Endometrial microvascular endothelial cells (primary cell): Measurements from ENCODE around the gene GSN. TPM values are rescaled to one million over a fixed set of nuclear protein-coding genes. Genes with fewer than 3 reads are reported as not detected.

Source experiments
- in situ Hi-C: cut with HindIII; loops from 2 replicates; pipeline ENCODE4 v1.10.0; 2017; ENCODE audit warnings: low sequenced_read_pairs, low pct_unique_long_range_greater_than_20kb; ENCODE audit errors: inconsistent ontology term
- total RNA-seq: library from RNA; depleted of rRNA; stranded (reverse); fragments of >200 nt; gene quantifications from one replicate; pipeline ENCODE4 v1.2.3, GENCODE V29; 2015; ENCODE audit errors: inconsistent ontology term

Gene GSN
- 82.4 TPM for total RNA-seq

DNA sequence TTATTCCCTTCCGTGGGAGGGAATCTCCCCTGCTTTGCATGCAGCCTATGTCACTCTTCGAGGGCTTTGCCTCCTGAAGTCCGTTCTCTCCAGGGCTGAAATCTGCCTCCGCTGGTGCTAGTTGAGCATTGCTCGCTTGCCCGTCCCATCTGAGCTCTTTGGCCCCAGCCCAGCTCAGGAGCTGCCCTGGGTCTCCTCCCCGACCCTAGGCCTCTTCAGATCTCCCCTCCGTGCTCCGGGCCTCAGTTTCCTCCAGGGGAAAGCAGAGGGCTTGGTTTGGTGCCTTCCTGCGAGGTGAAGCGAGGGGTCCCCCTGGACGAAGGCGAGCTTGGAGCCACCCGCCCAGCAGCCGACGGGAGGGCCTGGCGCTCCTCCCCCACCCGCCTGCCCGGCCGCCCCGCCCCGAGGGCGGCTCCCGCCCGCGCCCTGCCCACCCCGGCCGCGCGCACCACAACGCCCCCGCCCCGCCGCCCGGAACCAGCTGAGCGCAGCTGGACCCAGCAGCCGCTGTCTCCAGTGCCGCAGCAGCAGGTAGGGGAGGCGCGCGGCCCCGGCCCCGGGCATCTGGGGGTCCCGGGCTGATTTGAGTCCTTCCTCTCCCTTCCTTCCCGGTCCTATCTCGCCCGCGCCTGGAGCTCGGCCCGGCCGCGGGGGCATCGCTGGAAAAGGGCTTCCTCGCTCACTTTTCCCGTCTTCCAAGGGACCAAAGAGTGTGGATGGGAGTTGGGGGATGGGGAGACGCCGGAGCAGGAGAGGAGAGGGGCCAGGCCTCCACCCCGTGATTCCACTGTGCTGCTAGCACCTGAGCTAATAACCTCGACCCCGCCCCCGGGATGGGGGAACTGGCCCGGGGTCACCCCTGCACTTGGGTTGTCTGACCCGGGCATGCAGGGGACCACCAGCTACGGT lies at the start of gene GSN:
Gene GSN (plus strand): TSS at position 474 of the 909 bp plus-strand sequence. CDS start 33,810 bp downstream, outside the sequence.
- in situ Hi-C loops = no loop called here

DNA sequence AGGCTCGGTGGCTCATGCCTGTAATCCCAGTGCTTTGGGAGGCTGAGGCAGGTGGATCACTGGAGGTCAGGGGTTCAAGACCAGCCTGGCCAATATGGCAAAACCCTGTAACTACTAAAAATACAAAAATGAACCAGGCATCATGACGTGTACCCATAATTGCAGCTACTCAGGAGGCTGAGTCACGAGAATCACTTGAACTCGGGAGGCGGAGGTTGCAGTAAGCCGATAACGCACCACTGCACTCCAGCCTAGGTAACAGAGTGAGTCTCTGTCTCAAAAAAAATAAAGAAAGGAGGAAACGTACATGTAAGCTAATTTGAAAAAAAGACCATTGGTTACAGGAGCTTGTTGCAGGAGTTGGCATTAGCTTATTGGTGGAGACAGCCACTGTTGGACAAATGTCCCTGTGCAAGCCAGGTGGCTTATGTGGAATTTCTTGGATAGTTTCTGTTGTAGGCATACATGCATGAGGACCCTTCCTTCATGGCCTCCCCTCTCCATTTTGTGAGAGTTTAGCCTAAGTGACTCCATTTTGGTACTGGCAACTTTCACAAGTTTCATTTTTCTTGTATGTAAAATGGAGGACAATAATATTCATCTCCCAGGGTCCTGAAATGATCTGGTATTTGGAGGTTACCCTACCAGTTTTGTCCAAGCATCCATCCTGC lies 49.5 kb upstream of the GSN start:
- in situ Hi-C loops = no loop called here

DNA sequence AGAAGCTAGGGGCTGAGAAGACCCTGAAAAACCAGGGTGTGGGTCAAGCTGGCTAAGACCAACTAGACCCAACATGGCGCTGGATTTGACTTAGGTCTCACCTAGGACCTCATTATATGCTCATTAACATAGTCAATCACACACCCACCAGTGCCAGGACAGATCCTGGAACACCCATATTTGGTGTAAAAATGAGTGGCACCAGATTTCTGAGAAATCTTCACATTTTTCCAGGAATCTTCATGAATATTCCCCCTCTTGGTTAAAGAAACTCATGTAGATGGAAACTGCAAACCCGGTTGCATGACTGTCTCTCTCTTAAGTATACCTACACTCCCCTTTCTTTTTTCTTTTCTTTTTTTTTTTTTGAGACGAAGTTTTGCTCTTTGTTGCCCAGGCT lies 48.4 kb upstream of the GSN start:
- in situ Hi-C loops = no loop called here

DNA sequence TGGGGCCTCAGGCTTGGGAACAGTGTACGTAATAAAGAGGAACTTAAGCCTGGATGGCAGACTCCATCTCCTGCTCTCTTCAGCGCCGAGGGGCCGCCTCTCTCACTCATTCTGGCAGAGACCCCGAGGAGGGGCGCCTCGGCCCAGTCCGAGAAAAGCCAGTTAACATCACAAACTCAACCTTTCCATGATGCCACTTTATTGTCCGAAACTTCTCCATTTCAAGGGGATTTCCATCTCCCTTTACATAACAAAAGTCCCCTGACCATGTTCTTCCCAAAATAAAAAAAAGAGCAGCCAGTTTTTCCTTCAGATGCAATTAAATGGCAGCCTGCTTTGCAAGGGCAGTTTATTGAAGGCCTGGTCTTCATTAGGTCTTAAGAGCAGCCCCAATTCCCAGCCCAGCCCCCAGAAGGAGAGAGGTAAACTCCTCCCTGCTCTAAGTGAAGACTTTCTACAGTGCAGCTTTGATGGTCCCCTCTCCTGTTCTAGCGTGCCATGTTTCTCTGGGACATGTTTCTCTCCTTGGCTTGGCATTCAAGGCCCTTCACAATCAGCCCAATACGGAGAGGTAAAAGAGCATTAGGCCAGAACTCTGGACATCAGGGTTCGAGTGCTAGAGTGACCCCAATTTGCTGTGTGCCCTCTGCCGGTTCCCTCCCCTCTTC lies 46.8 kb upstream of the GSN start:
- in situ Hi-C loops = no loop called here

DNA sequence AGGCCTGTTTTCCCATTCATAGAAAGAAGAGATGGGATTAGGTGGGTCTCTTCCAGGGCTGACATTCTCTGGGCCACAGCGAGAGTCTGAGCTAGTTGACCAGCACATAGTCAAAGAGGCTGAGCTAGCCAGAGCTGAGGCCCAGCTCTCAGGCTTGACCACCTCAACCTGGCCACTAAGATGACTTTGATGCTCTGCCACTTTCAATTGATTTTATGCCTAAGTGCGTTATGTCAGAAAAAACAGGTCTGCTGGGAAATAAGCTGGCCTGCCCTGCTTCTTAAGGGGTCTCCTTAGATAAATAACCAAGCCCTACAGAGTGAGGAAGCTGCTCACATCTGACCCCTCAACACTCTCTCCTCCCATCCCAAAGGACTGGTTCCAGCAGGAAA lies 46.3 kb upstream of the GSN start:
- in situ Hi-C loops = no loop called here

DNA sequence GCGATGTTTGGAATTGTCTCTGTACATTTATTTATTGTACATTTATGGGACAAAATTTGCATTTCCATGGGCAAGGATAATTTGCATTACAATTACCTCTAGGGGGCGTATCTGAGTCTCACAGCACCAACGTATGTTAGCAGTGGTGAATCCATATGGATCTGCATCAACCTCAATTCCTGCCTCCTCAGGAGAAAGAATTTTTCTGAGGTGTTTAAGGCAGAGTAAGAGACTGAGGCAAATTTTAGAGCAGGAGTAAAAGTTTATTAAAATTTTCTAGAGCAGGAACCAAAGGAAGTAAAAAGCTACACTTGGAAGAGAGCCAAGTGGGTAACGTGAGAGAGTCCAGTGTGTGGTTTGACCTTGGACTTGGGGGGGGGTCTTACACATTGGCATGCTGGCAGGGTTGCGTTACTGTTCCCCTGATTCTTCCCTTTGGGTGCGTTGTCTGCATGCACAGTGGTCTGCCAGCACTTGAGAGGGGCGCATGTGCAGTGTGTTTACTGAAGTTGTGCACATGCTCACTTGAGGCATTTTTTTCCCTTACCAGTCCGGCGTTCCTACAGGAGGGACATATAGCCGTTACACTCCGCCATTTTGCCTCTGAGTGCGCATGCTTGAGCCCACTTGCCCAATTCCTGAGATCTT lies 45.3 kb upstream of the GSN start:
- in situ Hi-C loops = no loop called here

DNA sequence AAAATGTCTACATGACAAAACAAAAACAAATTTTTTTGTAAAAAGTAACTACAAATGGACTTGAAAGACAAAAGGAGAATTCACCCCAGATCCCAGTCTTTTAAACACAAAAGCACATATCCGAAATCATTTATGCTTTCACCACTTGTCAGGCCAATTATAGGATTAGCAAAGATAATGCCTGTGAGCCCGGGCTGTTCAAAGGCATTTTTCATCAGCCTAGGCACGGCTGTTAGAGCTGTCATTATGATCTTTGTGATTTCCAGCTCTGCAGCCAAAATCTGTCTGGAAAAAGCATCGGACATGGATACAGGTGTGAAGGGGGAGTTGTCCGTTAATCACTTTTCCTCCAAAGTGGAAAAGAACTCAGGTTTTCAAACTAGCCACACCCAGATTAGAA lies 42.7 kb upstream of the GSN start:
- in situ Hi-C loops = no loop called here

DNA sequence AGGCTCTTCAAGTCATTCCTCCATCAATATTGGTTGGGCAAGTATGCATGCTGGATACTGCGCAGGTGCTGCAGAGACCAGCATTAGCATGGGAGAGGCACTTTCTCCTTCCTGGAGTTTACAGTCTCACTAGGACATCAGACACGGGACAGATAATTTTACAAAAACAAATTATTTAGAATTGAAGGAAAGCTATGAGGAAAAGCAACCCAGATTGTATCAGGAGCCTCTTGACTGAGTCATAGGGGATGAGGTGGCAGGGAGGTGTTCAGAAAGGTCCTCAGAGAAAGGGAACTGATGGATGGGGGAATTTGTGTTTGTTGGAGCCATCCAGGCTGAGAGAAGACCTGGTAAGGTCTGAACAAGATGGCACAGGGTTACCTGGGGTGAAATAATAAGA lies 41.8 kb upstream of the GSN start:
- in situ Hi-C loops = no loop called here

DNA sequence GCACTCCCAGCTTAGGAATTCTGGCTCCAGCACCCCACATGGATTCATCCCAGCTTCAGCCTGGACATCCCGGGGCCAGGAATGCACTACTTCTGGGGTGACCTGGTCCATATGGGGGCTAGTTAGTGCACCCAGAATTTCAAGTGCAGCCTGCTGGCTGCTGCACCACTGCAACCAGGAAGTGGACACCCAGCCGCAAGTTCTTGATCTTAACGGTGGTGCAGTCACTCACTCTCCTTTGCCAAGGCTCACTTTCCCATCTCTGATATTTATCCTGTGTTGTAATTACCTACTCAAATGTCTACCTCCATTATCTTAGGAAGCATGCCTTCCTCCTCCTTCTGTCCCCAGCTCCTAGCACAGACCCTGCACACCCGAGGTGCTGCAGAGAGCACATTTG lies 40.1 kb upstream of the GSN start:
- in situ Hi-C loops = no loop called here

DNA sequence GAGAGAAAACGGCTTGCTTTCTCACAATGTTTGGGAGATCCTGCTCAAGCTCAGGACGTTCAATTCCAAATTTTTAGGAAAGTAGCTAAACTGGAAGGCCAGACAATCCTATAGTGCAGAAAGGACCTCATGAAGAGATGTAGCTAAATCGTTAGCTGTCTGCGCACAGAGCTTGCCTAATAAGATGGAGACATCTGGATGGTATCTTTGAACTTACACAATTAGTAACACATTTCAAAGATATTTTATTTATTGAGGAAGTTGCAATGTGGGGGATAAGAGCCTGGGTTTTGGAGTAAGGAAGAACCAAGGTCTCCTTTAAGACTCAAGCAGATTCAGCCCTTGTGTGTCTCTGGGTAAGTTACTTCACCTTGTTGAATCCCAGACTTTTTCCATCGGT lies 37.7 kb upstream of the GSN start:
- in situ Hi-C loops = no loop called here

DNA sequence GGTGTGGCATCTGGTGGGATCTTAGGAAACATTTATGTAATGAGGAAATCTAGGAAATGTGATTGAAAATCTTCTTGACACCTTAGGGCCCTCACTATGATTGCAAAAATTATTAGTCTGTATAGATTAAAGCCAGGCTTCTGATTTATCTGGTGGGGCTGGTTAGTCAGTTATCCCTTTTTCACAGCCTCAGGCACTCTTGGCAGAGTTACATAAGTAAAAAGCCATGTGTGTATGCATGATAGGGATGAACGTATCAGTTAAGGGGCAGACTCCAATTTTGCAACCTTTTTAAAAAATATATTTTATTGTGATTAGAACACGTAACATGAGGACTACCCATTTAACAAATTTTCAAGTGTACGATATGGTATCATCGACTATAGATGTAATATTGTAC lies 35.7 kb upstream of the GSN start:
- in situ Hi-C loops = no loop called here

DNA sequence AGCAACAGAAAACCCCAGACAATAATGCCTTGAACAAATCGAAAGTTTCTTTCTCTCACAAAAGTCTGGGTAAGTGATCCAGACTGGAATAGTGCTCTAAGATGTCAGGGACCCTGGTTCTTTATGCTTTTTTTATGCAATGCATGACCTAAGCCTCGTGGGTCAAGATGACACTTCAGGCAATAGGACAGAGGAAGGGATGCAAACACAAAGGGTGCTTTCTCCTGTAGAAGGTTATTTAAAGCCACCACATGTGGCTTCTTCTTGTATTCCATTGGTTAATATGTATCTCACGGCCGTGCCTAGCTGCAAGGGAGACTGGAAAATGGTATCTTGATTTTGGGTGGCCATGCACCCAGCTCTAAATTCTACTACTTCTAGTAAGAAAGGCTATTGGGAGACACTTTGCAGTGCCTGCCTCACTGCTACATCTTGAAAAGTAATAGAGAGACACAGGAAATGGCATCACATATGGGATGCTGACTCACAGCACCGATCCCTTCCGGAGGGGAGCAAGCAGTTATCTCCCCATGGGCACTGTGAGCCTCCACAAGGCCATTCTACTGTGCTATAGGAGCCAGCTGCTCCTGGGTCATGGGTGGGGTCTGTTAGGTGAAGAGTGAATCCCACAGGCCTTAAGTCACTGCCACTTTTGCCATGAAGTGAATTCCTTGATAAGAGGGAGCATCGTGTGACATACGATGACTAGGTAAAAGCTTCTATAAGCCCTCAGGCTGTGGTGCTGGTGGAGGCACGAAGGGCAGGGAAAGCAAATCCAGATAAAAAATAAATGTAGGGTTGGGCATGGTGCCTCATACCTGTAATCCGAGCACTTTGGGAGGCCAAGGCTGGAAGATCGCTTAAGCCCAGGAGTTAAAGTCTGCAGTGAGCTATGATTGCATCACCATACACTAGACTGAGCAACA lies 33.8 kb upstream of the GSN start:
- in situ Hi-C loops = no loop called here

DNA sequence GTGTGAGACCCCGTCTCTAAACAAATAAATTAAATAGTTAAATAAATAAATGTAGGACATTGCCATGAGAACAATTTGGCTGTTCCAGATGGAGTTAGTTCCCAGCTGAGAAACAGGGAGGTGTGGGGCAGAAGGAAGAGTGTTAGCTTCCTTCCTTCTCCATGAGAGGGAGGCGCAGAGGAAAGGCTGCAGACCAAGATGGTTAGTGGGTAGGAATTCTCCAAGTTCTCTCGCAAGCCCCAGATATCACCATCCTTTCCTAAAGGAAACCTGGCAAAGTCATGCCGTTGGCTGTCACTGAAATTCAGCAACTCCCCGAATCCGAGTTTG lies 33.2 kb upstream of the GSN start:
- in situ Hi-C loops = no loop called here

DNA sequence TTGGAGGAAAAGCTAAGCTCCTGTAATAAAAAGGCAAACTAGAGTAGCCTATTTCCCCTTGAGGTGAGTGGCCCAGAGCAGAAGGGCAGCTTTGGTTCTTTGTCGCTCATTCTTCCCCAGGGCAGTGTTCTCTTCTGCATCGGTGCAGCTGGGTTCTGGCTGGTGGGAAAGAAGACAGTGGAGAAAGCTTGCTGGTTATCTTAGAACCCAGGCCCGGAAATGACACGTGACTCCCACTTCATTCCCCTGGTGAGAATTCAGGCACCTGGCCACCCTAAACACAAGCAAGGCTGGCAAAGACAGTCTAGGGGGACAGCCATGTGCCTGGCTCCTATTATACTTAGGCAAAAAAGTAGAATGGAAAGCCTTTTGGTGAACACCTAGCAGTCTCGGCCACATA lies 32.5 kb upstream of the GSN start:
- in situ Hi-C loops = no loop called here

DNA sequence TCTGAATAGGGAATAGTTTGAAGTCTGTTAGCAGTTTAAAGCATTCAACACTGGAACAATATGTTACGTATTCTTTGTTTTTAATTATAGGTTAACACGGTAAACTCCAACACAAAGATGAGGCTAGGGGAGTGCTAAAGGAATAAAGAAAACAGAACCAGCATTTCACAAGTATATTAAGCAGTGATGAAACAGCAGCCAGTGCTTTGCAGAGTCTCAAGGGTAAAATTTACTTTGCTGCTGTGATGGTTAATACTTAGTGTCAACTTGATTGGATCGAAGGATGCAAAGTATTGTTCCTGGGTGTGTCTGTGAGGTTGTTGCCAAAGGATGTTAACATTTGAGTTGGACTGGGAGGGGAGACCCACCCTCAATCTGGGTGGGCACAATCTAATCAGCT lies 30.0 kb upstream of the GSN start:
- in situ Hi-C loops = no loop called here

DNA sequence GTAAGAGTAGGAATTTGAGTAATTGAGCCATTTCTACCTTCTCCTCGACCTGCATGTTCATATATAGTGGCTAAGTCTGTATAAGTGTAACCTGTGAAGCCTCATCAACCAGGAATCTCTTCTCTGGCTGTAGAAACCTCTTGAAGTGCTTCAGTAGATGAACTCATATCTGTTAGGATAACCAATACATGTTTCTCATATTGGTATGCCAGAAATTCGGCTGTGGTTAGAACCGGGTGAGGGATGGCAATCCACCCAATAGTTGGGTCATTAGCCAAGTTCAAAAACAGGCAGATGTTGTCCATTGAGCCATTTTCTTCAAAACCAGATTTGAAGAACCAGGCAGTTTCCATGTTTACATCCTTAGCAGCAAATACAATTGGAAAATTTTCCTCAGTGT lies 28.9 kb upstream of the GSN start:
- in situ Hi-C loops = no loop called here

DNA sequence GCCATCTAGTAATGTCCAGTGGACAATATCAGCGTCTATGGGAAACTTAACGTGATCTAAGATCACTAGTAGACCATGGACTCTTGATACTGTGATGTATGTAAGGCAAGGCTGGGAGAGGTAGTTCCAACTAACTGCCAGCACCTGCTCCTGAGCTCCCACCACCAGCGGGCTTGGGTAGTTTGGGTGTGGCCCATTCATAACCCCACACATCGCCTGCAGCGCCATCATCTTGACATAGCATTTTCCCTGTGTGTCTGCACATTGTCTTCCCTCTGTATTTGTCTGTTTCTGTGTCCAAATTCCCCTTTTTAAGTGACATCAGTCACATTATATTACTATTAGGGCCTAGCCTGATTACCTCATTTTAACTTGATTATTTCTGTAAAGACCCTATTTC lies 28.1 kb upstream of the GSN start:
- in situ Hi-C loops = no loop called here

DNA sequence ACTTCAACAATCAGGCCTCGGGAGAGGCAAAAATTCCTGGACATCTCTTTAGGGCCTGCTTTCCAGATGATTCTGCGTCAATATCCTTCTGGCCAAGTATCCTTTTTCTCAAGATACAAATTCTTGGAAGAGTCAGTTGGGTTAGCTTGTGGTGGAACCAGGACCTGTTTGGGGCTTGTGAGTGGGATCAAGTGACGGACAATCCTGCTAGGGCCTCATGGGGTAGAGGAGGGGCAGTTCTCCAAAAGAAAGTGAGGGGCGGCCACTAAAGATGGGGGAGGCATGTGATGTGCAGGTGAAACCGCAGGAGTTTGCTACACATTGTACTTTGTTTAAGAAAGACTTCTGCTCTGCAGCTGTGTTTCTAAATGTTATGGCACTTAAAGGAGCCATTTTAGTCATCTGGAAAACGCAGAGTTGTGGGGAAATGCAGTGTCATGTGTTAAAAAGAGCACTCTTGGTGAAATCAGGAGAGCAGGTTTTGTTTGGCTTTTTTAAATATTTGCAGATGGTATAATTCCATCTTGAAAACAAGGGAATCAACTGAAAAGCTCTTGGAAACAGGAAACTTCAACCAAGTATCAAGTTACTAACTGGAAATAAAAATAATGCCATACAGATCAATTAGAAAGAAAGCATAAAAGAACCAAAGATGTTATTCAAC lies 27.4 kb upstream of the GSN start:
- in situ Hi-C loops = no loop called here
